ENCODE measurements around the gene PPP2R2D. TPM values are rescaled to one million over a fixed set of nuclear protein-coding genes. Genes with fewer than 3 reads are reported as not detected.

PPP2R2D gene
- total RNA-seq, 2 experiments from 2014 or later, result 32.6 to 32.9 TPM

DNA sequence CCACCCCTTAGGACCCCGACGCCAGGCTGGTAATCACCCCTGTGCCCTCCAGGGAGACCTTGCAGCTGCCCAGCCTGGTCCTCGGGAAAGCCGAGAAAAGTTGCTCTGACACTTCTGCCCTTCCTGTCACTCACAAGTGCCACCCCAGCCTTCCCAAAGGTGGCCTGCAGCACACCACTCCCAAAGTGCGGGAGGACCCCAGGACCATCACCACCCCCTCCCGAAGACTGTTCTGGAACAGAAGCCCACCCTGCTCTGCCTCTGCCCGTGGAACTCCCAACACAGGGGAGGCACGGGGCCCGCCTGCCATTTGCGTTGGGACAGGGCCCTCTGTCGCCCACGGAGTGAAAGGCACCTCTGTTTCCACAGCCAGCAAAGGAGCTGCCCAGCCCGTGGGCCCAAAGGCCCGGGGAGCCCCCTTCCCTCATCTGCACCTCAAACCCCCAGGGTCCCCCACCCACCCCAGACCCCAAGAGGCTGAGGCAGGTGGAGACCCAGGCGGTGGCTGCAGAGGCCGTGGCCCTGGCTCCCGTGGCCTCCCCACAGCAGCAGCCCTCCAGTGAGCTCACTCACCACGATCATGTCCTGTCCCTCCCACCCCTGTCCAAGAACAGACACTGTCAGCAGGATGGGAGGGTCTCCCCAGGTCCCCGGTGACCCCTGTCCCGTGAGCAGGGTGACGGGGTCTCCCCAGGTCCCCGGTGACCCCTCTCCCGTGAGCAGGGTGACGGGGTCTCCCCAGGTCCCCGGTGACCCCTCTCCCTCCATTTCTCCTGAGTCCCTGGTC is 47.8 kb upstream of the PPP2R2D start:
- Mint-ChIP-seq H3K4me1 (ENCODE audit: low read depth) (no peaks in the 10 kb centered on the region), H3K4me3 (no peak overlapping the region), H3K27ac (no peak overlapping the region), H3K9me3 (no peaks in the 10 kb centered on the region), H3K36me3 (ENCODE audit: low read depth) (no peaks in the 10 kb centered on the region), H3K27me3 (peaks cover 8% of the 10 kb centered on the region)
- TF ChIP-seq, protein P1, sequence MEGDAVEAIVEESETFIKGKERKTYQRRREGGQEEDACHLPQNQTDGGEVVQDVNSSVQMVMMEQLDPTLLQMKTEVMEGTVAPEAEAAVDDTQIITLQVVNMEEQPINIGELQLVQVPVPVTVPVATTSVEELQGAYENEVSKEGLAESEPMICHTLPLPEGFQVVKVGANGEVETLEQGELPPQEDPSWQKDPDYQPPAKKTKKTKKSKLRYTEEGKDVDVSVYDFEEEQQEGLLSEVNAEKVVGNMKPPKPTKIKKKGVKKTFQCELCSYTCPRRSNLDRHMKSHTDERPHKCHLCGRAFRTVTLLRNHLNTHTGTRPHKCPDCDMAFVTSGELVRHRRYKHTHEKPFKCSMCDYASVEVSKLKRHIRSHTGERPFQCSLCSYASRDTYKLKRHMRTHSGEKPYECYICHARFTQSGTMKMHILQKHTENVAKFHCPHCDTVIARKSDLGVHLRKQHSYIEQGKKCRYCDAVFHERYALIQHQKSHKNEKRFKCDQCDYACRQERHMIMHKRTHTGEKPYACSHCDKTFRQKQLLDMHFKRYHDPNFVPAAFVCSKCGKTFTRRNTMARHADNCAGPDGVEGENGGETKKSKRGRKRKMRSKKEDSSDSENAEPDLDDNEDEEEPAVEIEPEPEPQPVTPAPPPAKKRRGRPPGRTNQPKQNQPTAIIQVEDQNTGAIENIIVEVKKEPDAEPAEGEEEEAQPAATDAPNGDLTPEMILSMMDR (IDR thresholded peaks at IDR 0.05), result no peak
- no peak overlapping the region for H3K4me3 ChIP-seq (ENCODE audit: low read length)
- ChIA-PET CTCF (no interaction called here), POLR2A (no interaction called here)
- intact Hi-C loops (cut with DNase I, micrococcal nuclease), result no loop called here
- no peaks in the 10 kb centered on the region for H3K4me1 ChIP-seq (ENCODE audit: insufficient read depth, low read length)
- no peak overlapping the region for H3K27ac ChIP-seq (ENCODE audit: low read depth in 1 of 2, low read length in 2 of 2)
- no peak for DNase-seq
- peaks cover 0 to 23% of the 10 kb centered on the region in 2 experiments for H3K9me3 ChIP-seq (ENCODE audit: control insufficient read depth in 1 of 2, insufficient read depth in 1 of 2, low read length in 2 of 2)
- H3K36me3 ChIP-seq (ENCODE audit: insufficient read depth, low read length), result no peaks in the 10 kb centered on the region
- H3K27me3 ChIP-seq (ENCODE audit: control insufficient read depth in 1 of 2, insufficient read depth in 2 of 2, low read length in 2 of 2), result peaks cover 0 to 2% of the 10 kb centered on the region in 2 experiments
- ATAC-seq (ENCODE audit: poor library complexity), result no peak

DNA sequence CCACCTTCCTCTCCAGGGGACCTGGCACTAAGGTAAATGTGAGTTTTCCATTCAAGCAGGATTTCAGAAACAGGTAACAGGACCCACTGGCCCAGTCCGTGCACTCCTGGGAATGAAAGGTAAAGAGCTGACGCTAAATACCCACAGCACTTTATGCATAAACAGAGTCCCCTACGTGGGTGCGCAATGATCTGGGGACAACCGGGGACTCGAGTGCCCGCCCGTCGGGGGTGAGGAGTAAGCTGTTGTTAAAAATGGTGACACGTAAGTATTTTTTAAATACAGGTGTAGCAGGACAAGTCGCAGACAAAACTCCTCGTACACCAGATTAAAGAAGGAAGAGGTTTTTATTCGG is 47.2 kb upstream of the PPP2R2D start:
- Mint-ChIP-seq H3K27me3 (peaks cover 11% of the 10 kb centered on the region), H3K36me3 (ENCODE audit: low read depth) (no peaks in the 10 kb centered on the region), H3K4me3 (no peak overlapping the region), H3K4me1 (ENCODE audit: low read depth) (no peaks in the 10 kb centered on the region), H3K9me3 (no peaks in the 10 kb centered on the region), H3K27ac (no peak overlapping the region)
- Histone ChIP-seq H3K27me3 (ENCODE audit: control insufficient read depth in 1 of 2, insufficient read depth in 2 of 2, low read length in 2 of 2) (peaks cover 0 to 2% of the 10 kb centered on the region in 2 experiments), H3K9me3 (ENCODE audit: control insufficient read depth in 1 of 2, insufficient read depth in 1 of 2, low read length in 2 of 2) (peaks cover 0 to 23% of the 10 kb centered on the region in 2 experiments), H3K4me1 (ENCODE audit: insufficient read depth, low read length) (no peaks in the 10 kb centered on the region), H3K4me3 (ENCODE audit: low read length) (no peak overlapping the region), H3K36me3 (ENCODE audit: insufficient read depth, low read length) (no peaks in the 10 kb centered on the region), H3K27ac (ENCODE audit: low read depth in 1 of 2, low read length in 2 of 2) (no peak overlapping the region)
- no peak for DNase-seq
- intact Hi-C loops (cut with DNase I, micrococcal nuclease), result no loop called here
- ATAC-seq (ENCODE audit: poor library complexity), result no peak
- CTCF ChIA-PET, result no interaction called here
- POLR2A ChIA-PET, result no interaction called here
- TF ChIP-seq, protein P1 (IDR thresholded peaks at IDR 0.05), result no peak

DNA sequence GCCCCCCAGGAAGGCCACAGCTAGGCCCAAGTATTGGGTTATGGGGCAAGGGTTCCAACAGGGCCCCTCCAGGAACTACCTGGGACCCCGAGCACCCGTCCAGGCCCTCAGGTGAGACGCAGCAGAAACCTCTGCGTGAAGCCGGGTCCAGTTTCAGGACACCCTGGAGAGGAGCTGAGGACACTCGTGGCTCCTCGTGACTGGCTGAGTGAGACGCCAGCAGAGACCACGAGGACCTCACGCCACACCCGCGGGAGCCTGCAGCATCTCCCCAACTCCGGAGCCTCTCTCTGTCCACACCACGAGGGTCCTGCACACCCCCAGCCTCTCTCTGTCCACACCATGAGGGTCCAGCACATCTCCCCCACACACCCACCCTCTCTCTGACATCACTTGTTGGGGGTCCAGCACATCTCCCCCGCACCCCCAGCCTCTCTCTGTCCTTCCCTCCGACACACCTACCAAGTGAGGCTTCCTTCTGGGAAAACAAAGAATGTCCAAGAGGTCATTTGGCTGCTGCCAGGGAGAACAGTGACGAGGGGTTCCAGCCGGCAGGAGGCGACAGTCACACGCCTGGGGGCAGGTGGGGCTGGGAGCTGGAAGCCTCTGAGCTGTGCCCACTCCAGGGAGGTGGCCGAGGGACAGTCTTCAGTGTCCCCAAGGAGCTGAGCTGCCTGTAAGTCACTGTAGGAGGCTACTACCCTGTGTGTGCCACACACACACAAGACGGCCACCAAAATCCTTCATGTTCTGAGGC is 46.1 kb upstream of the PPP2R2D start:
- Histone ChIP-seq H3K9me3 (ENCODE audit: control insufficient read depth in 1 of 2, insufficient read depth in 1 of 2, low read length in 2 of 2) (peaks cover 0 to 16% of the 10 kb centered on the region in 2 experiments), H3K4me3 (ENCODE audit: low read length) (no peak overlapping the region), H3K27me3 (ENCODE audit: control insufficient read depth in 1 of 2, insufficient read depth in 2 of 2, low read length in 2 of 2) (peaks cover 0 to 2% of the 10 kb centered on the region in 2 experiments), H3K4me1 (ENCODE audit: insufficient read depth, low read length) (no peaks in the 10 kb centered on the region), H3K36me3 (ENCODE audit: insufficient read depth, low read length) (no peaks in the 10 kb centered on the region), H3K27ac (ENCODE audit: low read depth in 1 of 2, low read length in 2 of 2) (no peak overlapping the region)
- CTCF ChIA-PET, result no interaction called here
- DNase-seq (no peak), ATAC-seq (ENCODE audit: poor library complexity) (no peak)
- POLR2A ChIA-PET, result no interaction called here
- Mint-ChIP-seq H3K4me3 (no peak overlapping the region), H3K36me3 (ENCODE audit: low read depth) (no peaks in the 10 kb centered on the region), H3K27ac (no peak overlapping the region), H3K9me3 (no peaks in the 10 kb centered on the region), H3K27me3 (peaks cover 13% of the 10 kb centered on the region), H3K4me1 (ENCODE audit: low read depth) (no peaks in the 10 kb centered on the region)
- TF ChIP-seq, protein P1 (IDR thresholded peaks at IDR 0.05), result no peak
- intact Hi-C loops (cut with DNase I, micrococcal nuclease), result no loop called here

Data from CD4-positive, alpha-beta T cell (primary cell).